ENCODE measurements around the gene COL9A3. TPM values are rescaled to one million over a fixed set of nuclear protein-coding genes. Genes with fewer than 3 reads are reported as not detected.
A peak's percentile ranks its signal among the peaks of the same experiment; 100 is the strongest.

Gene COL9A3
- total RNA-seq, 1 experiment from 2014 or later: 136 TPM

DNA sequence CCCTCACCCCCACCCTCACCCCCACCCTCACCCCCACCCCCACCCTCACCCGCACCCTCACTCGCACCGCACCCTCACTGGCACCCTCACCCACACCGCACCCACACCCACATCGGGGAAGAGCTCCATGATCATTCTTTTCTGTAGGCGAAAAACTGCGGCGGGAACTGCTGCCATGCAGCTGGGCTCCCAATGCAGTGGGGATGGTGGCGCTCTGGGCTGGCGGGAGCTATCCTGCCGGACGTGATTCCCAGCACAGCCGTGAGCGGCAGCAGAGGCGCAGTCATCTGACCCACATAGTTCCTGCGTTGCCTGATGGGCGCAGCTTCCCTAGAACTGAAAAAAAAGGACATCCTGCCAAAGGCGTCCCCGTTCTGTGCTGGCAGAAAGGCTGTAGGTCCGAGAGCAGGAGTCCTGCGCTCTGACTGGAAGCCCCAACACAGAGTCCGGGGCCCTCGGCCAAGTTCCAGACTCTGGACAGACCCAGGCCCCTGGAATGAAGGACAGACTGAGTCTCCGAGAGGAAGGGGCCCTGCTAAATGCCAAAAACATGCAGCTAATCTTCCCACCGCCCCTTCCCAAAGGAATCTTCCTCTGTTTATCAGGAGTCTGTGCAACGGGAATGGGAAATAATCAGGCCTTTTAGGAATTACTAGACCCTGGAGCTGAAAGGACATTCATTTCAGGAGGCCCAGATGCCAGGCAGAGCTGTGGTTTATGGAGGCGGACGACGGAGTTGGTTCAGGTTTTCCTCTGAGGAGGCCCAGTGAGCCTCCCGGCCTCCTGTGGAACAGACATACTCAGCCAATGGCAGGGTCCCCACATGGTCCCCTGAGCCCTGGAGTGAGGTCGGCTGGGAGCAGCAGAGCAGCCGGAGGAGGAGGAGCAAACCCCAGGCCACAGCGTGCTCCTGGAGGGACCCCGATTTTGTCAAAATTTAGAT is 58.8 kb downstream of the COL9A3 start (continued):
- no peak for TF ChIP-seq GTF2I (CRISPR knock-in tag; conservative IDR thresholded peaks at IDR 0.05)
- no peak for TF ChIP-seq ZNF121 (CRISPR knock-in tag; IDR thresholded peaks at IDR 0.05)

DNA sequence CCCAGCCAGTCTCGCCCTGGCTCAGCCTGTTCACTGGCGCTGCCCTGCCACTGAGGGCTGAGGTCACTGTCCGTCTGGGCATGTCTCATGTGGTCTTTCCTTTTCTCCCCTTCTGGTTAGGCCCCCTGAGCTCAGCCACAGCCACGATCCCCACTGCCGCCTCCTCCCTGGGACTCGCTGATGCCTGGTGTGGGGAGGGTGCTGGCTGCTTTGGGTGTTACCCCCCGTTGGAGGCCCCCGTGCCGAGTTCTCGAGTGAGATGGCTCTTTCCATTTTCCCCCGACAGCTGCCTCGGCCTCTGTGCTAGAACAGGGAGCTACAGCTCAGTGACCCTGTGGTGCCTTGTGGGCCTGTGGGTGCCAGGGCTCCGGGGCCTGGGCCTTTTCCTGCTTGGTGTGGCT is 59.7 kb downstream of the COL9A3 start:
- H3K36me3 Mint-ChIP-seq: peaks cover 2% of the 10 kb centered on the region

GRCh38 chr20:62876902-62877816 is 60.3 kb downstream of the COL9A3 start:
- Mint-ChIP-seq H3K36me3 (peaks cover 7% of the 10 kb centered on the region), H3K4me3 (no peak overlapping the region), H3K27me3 (ENCODE audit: low read depth) (no peaks in the 10 kb centered on the region; the same call in 1 of the 2 replicates), H3K4me1 (peaks cover 35% of the 10 kb centered on the region), H3K27ac (0 out of 2 replicates have a peak overlapping the region, but pooled peaks have one; percentile 23), H3K9me3 (no peaks in the 10 kb centered on the region)
- CTCF ChIA-PET: interaction anchor here (0.9 to 1.9 kb wide), 5 partner anchors 16 to 170 kb away, joined by 3 to 6 read pairs (median 4); partner anchors contain the start of gene TCFL5
- TF ChIP-seq JUN (CRISPR knock-in tag; IDR thresholded peaks at IDR 0.05) (no peak), GRHL2 (CRISPR knock-in tag; IDR thresholded peaks at IDR 0.05; ENCODE audit: insufficient replicate concordance, severe bottlenecking) (no peak), ZSCAN18 (CRISPR knock-in tag; IDR thresholded peaks at IDR 0.05) (no peak), NFYB (CRISPR knock-in tag; conservative IDR thresholded peaks at IDR 0.05; ENCODE audit: low read depth) (0 out of 2 replicates have a peak, but pooled peaks have one; percentile 6)
- TF ChIP-seq, protein P1, sequence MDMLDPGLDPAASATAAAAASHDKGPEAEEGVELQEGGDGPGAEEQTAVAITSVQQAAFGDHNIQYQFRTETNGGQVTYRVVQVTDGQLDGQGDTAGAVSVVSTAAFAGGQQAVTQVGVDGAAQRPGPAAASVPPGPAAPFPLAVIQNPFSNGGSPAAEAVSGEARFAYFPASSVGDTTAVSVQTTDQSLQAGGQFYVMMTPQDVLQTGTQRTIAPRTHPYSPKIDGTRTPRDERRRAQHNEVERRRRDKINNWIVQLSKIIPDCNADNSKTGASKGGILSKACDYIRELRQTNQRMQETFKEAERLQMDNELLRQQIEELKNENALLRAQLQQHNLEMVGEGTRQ (CRISPR knock-in tag; IDR thresholded peaks at IDR 0.05): no peak
- TF ChIP-seq, protein P2, sequence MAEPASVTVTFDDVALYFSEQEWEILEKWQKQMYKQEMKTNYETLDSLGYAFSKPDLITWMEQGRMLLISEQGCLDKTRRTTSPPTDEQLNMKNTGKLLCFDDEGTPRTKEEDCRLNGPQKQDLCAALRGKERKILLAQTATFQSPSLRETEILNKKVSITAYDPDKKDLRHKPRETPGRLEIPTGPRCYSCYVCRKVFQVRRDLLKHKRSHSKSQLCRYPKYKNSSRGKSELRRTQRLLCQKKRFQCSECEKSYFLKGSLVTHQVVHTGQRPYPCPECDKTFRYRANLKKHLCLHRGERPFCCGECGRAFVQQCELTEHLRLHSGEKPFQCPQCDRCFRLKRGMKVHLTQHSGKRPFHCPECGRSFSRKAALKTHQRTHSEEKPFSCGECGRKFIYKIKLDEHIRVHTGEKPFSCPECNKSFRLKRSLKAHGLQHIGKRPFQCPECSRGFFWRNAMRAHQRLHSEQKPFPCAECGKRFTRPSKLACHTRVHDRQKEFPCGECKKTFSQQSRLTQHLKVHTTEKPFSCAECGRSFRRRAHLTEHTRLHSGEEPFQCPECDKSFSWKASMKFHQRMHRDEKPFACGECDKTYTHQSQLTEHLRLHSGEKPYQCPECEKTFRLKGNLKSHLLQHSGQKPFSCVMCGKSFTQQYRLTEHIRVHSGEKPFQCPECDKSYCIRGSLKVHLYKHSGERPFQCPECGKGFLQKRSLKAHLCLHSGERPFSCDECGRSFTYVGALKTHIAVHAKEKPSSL (CRISPR knock-in tag; conservative IDR thresholded peaks at IDR 0.05): no peak
- ATAC-seq (peak; percentile 14), DNase-seq (ENCODE audit: low spot score) (peak; percentile 51)
- POLR2A ChIA-PET: interaction anchor here (1.2 kb wide), 1 partner anchor 24 kb away, joined by 5 read pairs; no protein-coding TSS in a partner anchor

More for the DNA sequence above, 59.7 kb downstream of the COL9A3 start:
- Mint-ChIP-seq H3K4me1 (peaks cover 34% of the 10 kb centered on the region), H3K9me3 (no peaks in the 10 kb centered on the region), H3K4me3 (no peak overlapping the region), H3K27ac (no peak overlapping the region), H3K27me3 (ENCODE audit: low read depth) (no peaks in the 10 kb centered on the region; the same call in 1 of the 2 replicates)
- ATAC-seq (no peak), DNase-seq (ENCODE audit: low spot score) (no peak)
- ChIA-PET CTCF (interaction anchor here (0.9 to 2.5 kb wide), 8 partner anchors 15 to 169 kb away, joined by 3 to 8 read pairs (median 4); partner anchors contain the start of genes DIDO1 and TCFL5), POLR2A (interaction anchor here (1.2 kb wide), 1 partner anchor 24 kb away, joined by 5 read pairs; no protein-coding TSS in a partner anchor)
- TF ChIP-seq MAX (CRISPR knock-in tag; IDR thresholded peaks at IDR 0.05) (no peak), SOX15 (CRISPR knock-in tag; IDR thresholded peaks at IDR 0.05) (no peak), EMX1 (CRISPR knock-in tag; IDR thresholded peaks at IDR 0.05) (no peak), ZNF423 (CRISPR knock-in tag; IDR thresholded peaks at IDR 0.05) (no peak)
- TF ChIP-seq, protein P3, sequence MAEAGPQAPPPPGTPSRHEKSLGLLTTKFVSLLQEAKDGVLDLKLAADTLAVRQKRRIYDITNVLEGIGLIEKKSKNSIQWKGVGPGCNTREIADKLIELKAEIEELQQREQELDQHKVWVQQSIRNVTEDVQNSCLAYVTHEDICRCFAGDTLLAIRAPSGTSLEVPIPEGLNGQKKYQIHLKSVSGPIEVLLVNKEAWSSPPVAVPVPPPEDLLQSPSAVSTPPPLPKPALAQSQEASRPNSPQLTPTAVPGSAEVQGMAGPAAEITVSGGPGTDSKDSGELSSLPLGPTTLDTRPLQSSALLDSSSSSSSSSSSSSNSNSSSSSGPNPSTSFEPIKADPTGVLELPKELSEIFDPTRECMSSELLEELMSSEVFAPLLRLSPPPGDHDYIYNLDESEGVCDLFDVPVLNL (CRISPR knock-in tag; IDR thresholded peaks at IDR 0.05; ENCODE audit: borderline replicate concordance, low read depth): no peak

All from WTC11 (cell line).